Astrocyte (in vitro differentiated cells and primary cell): ENCODE results near the gene ZC3HAV1. TPM values are rescaled to one million over a fixed set of nuclear protein-coding genes. Genes with fewer than 3 reads are reported as not detected.

Source experiments
- DNase-seq: peaks from one replicate; pipeline ENCODE4 v3.0.0-alpha.2; 2010; ENCODE audit warnings: low read depth
- FAIRE-seq: peaks from 2 replicates; lab custom pipeline; 2011; peaks lifted over from hg19 to GRCh38; lab: Jason Lieb, UNC
- H2AFZ ChIP-seq: 2 replicates; pipeline ENCODE4 v1.6.0; 2012; ENCODE audit warnings: low read depth, low read length, inconsistent platforms
- H3K27ac ChIP-seq: 2 replicates; pipeline ENCODE4 v1.5.1; 2011; ENCODE audit warnings: low read depth, low read length, inconsistent platforms
- H3K27me3 ChIP-seq: 2 replicates; pipeline ENCODE4 v1.6.0; 2011; ENCODE audit warnings: low read length, inconsistent platforms; ENCODE audit not compliant: insufficient read depth
- H3K36me3 ChIP-seq: 2 replicates; pipeline ENCODE4 v1.5.1; 2011; ENCODE audit warnings: low read length, inconsistent platforms; ENCODE audit not compliant: insufficient read depth
- H3K4me1 ChIP-seq: 2 replicates; pipeline ENCODE4 v1.5.1; 2011; ENCODE audit warnings: low read length, inconsistent platforms; ENCODE audit not compliant: insufficient read depth
- H3K4me2 ChIP-seq: 2 replicates; pipeline ENCODE4 v1.6.0; 2012; ENCODE audit warnings: low read length, inconsistent platforms
- H3K4me3 ChIP-seq: 2 replicates; pipeline ENCODE4 v1.5.1; 2011; ENCODE audit warnings: low read depth, mild to moderate bottlenecking, low read length, inconsistent platforms; ENCODE audit not compliant: insufficient read depth
- H3K79me2 ChIP-seq: 2 replicates; pipeline ENCODE4 v1.6.0; 2012; ENCODE audit warnings: mild to moderate bottlenecking, low read length, inconsistent platforms; ENCODE audit not compliant: insufficient read depth
- H3K9ac ChIP-seq: 2 replicates; pipeline ENCODE4 v1.6.0; 2012; ENCODE audit warnings: mild to moderate bottlenecking, low read length, inconsistent platforms
- H3K9me3 ChIP-seq: 2 replicates; pipeline ENCODE4 v1.5.1; 2012; ENCODE audit warnings: low read depth, mild to moderate bottlenecking, low read length, inconsistent platforms; ENCODE audit not compliant: insufficient read depth
- H4K20me1 ChIP-seq: 2 replicates; pipeline ENCODE4 v1.6.0; 2012; ENCODE audit warnings: low read length, inconsistent platforms; ENCODE audit not compliant: insufficient read depth
- H3K27ac Mint-ChIP-seq: one replicate; pipeline ENCODE4 v1.8.0; 2021; ENCODE audit warnings: mild to moderate bottlenecking, mixed read lengths; ENCODE audit not compliant: unreplicated experiment
- H3K27me3 Mint-ChIP-seq: one replicate; pipeline ENCODE4 v1.8.0; 2021; ENCODE audit warnings: low read depth, mixed read lengths; ENCODE audit not compliant: unreplicated experiment
- H3K36me3 Mint-ChIP-seq: one replicate; pipeline ENCODE4 v1.8.0; 2021; ENCODE audit warnings: low read depth, mixed read lengths; ENCODE audit not compliant: unreplicated experiment
- H3K4me1 Mint-ChIP-seq: one replicate; pipeline ENCODE4 v1.8.0; 2021; ENCODE audit warnings: low read depth, mixed read lengths; ENCODE audit not compliant: unreplicated experiment
- H3K4me3 Mint-ChIP-seq: one replicate; pipeline ENCODE4 v1.8.0; 2021; ENCODE audit warnings: mild to moderate bottlenecking, moderate library complexity, mixed read lengths; ENCODE audit not compliant: unreplicated experiment
- H3K9me3 Mint-ChIP-seq: one replicate; pipeline ENCODE4 v1.8.0; 2021; ENCODE audit warnings: mild to moderate bottlenecking, mixed read lengths; ENCODE audit not compliant: unreplicated experiment
- CTCF ChIP-seq: IDR thresholded peaks from 2 replicates; pipeline ENCODE4 v1.5.1; 2011; ENCODE audit warnings: low read depth, mild to moderate bottlenecking, inconsistent platforms, low read length, moderate library complexity; ENCODE audit not compliant: insufficient read depth
- EZH2 ChIP-seq: IDR thresholded peaks from 2 replicates; pipeline ENCODE4 v1.6.1; 2012; ENCODE audit warnings: mild to moderate bottlenecking, low read length, inconsistent platforms; ENCODE audit not compliant: insufficient read depth
- total RNA-seq: library from RNA; stranded (reverse); gene quantifications from 2 replicates; pipeline ENCODE4 v1.2.1, GENCODE V29; 2021

Gene ZC3HAV1
- total RNA-seq, 1 donor from 2014 or later: 63.8 TPM

DNA sequence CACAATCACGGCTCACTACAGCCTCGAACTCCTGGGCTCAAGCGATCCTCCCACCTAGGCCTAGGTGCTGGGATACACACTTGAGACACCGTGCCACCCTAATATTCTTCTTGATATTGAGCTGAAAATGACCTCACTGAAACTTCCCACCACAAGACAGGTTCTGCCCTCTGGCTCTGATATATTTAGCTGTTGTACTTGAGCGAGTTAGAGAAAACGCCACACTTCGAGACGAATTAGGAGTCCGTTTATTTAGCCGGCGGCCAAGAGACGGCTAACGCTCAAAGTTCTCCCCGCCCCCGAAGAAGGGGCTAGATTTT is 17.9 kb downstream of the ZC3HAV1 start:
- Histone ChIP-seq H3K9ac (no peak overlapping the region), H2AFZ (no peak overlapping the region), H3K4me2 (no peak overlapping the region), H3K27me3 (no peaks in the 10 kb centered on the region), H3K79me2 (no peaks in the 10 kb centered on the region), H3K36me3 (peaks cover 3% of the 10 kb centered on the region), H3K27ac (no peak overlapping the region), H3K4me3 (no peak overlapping the region), H4K20me1 (peaks cover 7% of the 10 kb centered on the region), H3K9me3 (no peaks in the 10 kb centered on the region), H3K4me1 (no peaks in the 10 kb centered on the region)
- FAIRE-seq: no peak
- no peak for DNase-seq
- H3K27me3 Mint-ChIP-seq: no peaks in the 10 kb centered on the region
- H3K27ac Mint-ChIP-seq: no peak overlapping the region
- peaks cover 47% of the 10 kb centered on the region for H3K4me1 Mint-ChIP-seq
- H3K4me3 Mint-ChIP-seq: no peak overlapping the region
- TF ChIP-seq CTCF (no peak), EZH2 (no peak)
- peaks cover 44% of the 10 kb centered on the region for H3K36me3 Mint-ChIP-seq
- peaks cover 3% of the 10 kb centered on the region for H3K9me3 Mint-ChIP-seq

DNA sequence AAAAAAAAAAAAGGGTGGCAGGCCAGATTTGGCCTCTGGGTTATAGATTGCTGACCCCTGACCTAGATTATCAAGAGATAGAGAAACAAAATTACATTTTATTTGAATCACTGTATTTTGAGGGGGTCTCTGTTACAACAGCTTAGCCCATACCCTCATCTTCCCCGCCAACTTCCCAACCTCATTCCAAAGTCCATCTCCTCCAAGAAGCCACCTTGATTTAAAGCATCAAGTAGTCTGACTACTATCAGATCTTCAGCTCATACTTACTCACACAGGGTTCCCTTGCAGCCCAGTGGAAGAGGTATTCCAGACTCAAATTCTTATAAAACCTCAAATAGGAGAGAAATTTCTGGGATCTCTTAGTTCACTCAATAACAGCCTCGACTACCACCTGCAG is 20.4 kb downstream of the ZC3HAV1 start:
- Histone ChIP-seq H3K36me3 (peaks cover 3% of the 10 kb centered on the region), H3K4me2 (no peak overlapping the region), H3K9ac (no peak overlapping the region), H3K4me3 (no peak overlapping the region), H4K20me1 (peaks cover 5% of the 10 kb centered on the region), H3K4me1 (no peaks in the 10 kb centered on the region), H3K27ac (no peak overlapping the region), H3K9me3 (no peaks in the 10 kb centered on the region), H2AFZ (no peak overlapping the region), H3K79me2 (no peaks in the 10 kb centered on the region), H3K27me3 (no peaks in the 10 kb centered on the region)
- DNase-seq: no peak
- Mint-ChIP-seq H3K4me1 (peaks cover 37% of the 10 kb centered on the region), H3K9me3 (no peaks in the 10 kb centered on the region), H3K27me3 (no peaks in the 10 kb centered on the region), H3K27ac (no peak overlapping the region), H3K36me3 (peaks cover 39% of the 10 kb centered on the region), H3K4me3 (no peak overlapping the region)
- TF ChIP-seq CTCF (no peak), EZH2 (no peak)
- no peak for FAIRE-seq

- H3K4me2 ChIP-seq: no peak overlapping the region
- H3K36me3 ChIP-seq: peaks cover 3% of the 10 kb centered on the region
- H3K4me3 ChIP-seq: no peak overlapping the region
- H3K9me3 ChIP-seq: no peaks in the 10 kb centered on the region
- no peak overlapping the region for H2AFZ ChIP-seq
- H3K27ac Mint-ChIP-seq: no peak overlapping the region
- TF ChIP-seq EZH2 (no peak), CTCF (no peak)
- H3K79me2 ChIP-seq: no peaks in the 10 kb centered on the region
- no peak overlapping the region for H3K9ac ChIP-seq
- H4K20me1 ChIP-seq: no peaks in the 10 kb centered on the region
- no peak overlapping the region for H3K27ac ChIP-seq
- H3K27me3 Mint-ChIP-seq: no peaks in the 10 kb centered on the region
- H3K36me3 Mint-ChIP-seq: peaks cover 43% of the 10 kb centered on the region
- DNase-seq (no peak), FAIRE-seq (no peak)
- H3K9me3 Mint-ChIP-seq: no peaks in the 10 kb centered on the region
- H3K4me1 Mint-ChIP-seq: peaks cover 29% of the 10 kb centered on the region
- no peaks in the 10 kb centered on the region for H3K27me3 ChIP-seq
- H3K4me3 Mint-ChIP-seq: no peak overlapping the region
- H3K4me1 ChIP-seq: no peaks in the 10 kb centered on the region
These were observed 21.3 kb downstream of the ZC3HAV1 start for GRCh38 chr7:139088268-139088667.
